HEK293 (cell line): Measurements from ENCODE around the gene BNIPL.

ENCODE experiments used
- CTCF ChIA-PET: fragments of 350-600 bp; formaldehyde crosslinking; extraction: SDS; loops from one replicate; lab custom pipeline; 2021; ENCODE audit warnings: antibody characterized with exemption; lab: Yijun Ruan, JAX
- POLR2A ChIA-PET: fragments of 300-600 bp; formaldehyde crosslinking; extraction: SDS; loops from one replicate; lab custom pipeline; 2020; ENCODE audit warnings: antibody characterized with exemption, inconsistent platforms; lab: Yijun Ruan, JAX
- H3K27ac ChIP-seq: fragments of 200-500 bp; sonication (Bioruptor generic); 2 replicates; pipeline ENCODE4 v1.5.1; 2014; ENCODE audit warnings: low read depth, low read length, control low read depth, inconsistent platforms; ENCODE audit errors: extremely low read depth
- H3K36me3 ChIP-seq, 2 experiments: fragments of 200-500 bp in 1 of 2; sonication (Bioruptor generic) in 1 of 2; 1 replicate in 1 of 2; 2 replicates in 1 of 2; pipeline ENCODE4 v1.5.1; 2014 to 2017; ENCODE audit warnings: inconsistent platforms in 2 of 2, low read length in 2 of 2; ENCODE audit not compliant: control insufficient read depth in 2 of 2, insufficient read depth in 1 of 2
- H3K4me1 ChIP-seq: fragments of 200-500 bp; sonication (Bioruptor generic); 2 replicates; pipeline ENCODE4 v1.5.1; 2014; ENCODE audit warnings: mild to moderate bottlenecking, low read length, inconsistent platforms; ENCODE audit not compliant: control insufficient read depth, insufficient read depth
- H3K4me3 ChIP-seq: 2 replicates; pipeline ENCODE4 v1.5.1; 2011; ENCODE audit warnings: low read depth, mild to moderate bottlenecking, control low read depth, low read length, moderate library complexity
- H3K9me3 ChIP-seq: fragments of 200-500 bp; sonication (Bioruptor generic); 2 replicates; pipeline ENCODE4 v1.5.1; 2014; ENCODE audit warnings: low read depth, low read length, inconsistent platforms; ENCODE audit not compliant: control insufficient read depth, insufficient read depth
- BCL11A ChIP-seq: fragments of 450-650 bp; formaldehyde crosslinking; IDR thresholded peaks from 2 replicates; pipeline ENCODE4 v1.5.1; 2016; ENCODE audit warnings: low read depth, missing biosample characterization, missing genetic modification characterization
- FEZF1 ChIP-seq: fragments of 450-650 bp; formaldehyde crosslinking; IDR thresholded peaks from 2 replicates; pipeline ENCODE4 v1.5.1; 2016; ENCODE audit warnings: missing biosample characterization, missing genetic modification characterization
- GLIS1 ChIP-seq: fragments of 450-650 bp; formaldehyde crosslinking; IDR thresholded peaks from 2 replicates; pipeline ENCODE4 v1.5.1; 2016; ENCODE audit warnings: missing biosample characterization, missing genetic modification characterization
- GLIS2 ChIP-seq: fragments of 450-650 bp; formaldehyde crosslinking; IDR thresholded peaks from 2 replicates; pipeline ENCODE4 v1.5.1; 2016; ENCODE audit warnings: missing biosample characterization, missing genetic modification characterization
- HIC1 ChIP-seq: fragments of 450-650 bp; formaldehyde crosslinking; IDR thresholded peaks from 2 replicates; pipeline ENCODE4 v1.5.1; 2016; ENCODE audit warnings: missing biosample characterization, missing genetic modification characterization
- HOXC10 ChIP-seq: sonication (generic); formaldehyde crosslinking; IDR thresholded peaks from 2 replicates; pipeline ENCODE4 v1.8.1; 2023; ENCODE audit warnings: mild to moderate bottlenecking, missing genetic modification reagents
- IKZF3 ChIP-seq: fragments of 450-650 bp; IDR thresholded peaks from 2 replicates; pipeline ENCODE4 v1.5.0; 2018; ENCODE audit warnings: missing biosample characterization, mild to moderate bottlenecking, missing genetic modification characterization, moderate library complexity
- PRDM10 ChIP-seq: fragments of 450-650 bp; formaldehyde crosslinking; IDR thresholded peaks from 2 replicates; pipeline ENCODE4 v1.5.1; 2016; ENCODE audit warnings: missing biosample characterization, missing genetic modification characterization
- REPIN1 ChIP-seq: fragments of 450-650 bp; formaldehyde crosslinking; IDR thresholded peaks from 2 replicates; pipeline ENCODE4 v1.5.1; 2017; ENCODE audit warnings: missing biosample characterization, missing genetic modification characterization, low read depth
- REST ChIP-seq: fragments of 450-650 bp; formaldehyde crosslinking; IDR thresholded peaks from 2 replicates; pipeline ENCODE4 v1.5.1; 2016; ENCODE audit warnings: missing biosample characterization, missing genetic modification characterization
- YY2 ChIP-seq: fragments of 450-650 bp; formaldehyde crosslinking; IDR thresholded peaks from 2 replicates; pipeline ENCODE4 v1.5.1; 2016; ENCODE audit warnings: missing biosample characterization, missing genetic modification characterization
- ZNF133 ChIP-seq: fragments of 450-650 bp; formaldehyde crosslinking; IDR thresholded peaks from 2 replicates; pipeline ENCODE4 v1.5.1; 2016; ENCODE audit warnings: missing biosample characterization, missing genetic modification characterization
- ZNF155 ChIP-seq: fragments of 450-650 bp; formaldehyde crosslinking; IDR thresholded peaks from 2 replicates; pipeline ENCODE4 v1.5.1; 2016; ENCODE audit warnings: missing biosample characterization, missing genetic modification characterization
- ZNF239 ChIP-seq: fragments of 450-650 bp; formaldehyde crosslinking; IDR thresholded peaks from 2 replicates; pipeline ENCODE4 v1.5.1; 2016; ENCODE audit warnings: missing biosample characterization, missing genetic modification characterization
- ZNF335 ChIP-seq: fragments of 450-650 bp; formaldehyde crosslinking; conservative IDR thresholded peaks from 2 replicates; pipeline ENCODE4 v1.5.1; 2016; ENCODE audit warnings: missing biosample characterization, missing genetic modification characterization
- ZNF394 ChIP-seq: fragments of 450-650 bp; formaldehyde crosslinking; IDR thresholded peaks from 2 replicates; pipeline ENCODE4 v1.5.1; 2016; ENCODE audit warnings: missing biosample characterization, missing genetic modification characterization, mild to moderate bottlenecking, moderate library complexity, borderline replicate concordance
- ZNF510 ChIP-seq: fragments of 450-650 bp; formaldehyde crosslinking; IDR thresholded peaks from 2 replicates; pipeline ENCODE4 v1.5.1; 2018; ENCODE audit warnings: mild to moderate bottlenecking, missing genetic modification characterization, missing biosample characterization; ENCODE audit not compliant: insufficient replicate concordance
- ZNF521 ChIP-seq: fragments of 450-650 bp; formaldehyde crosslinking; IDR thresholded peaks from 2 replicates; pipeline ENCODE4 v1.5.1; 2017; ENCODE audit warnings: missing biosample characterization, mild to moderate bottlenecking, missing genetic modification characterization
- ZNF530 ChIP-seq: fragments of 450-650 bp; formaldehyde crosslinking; IDR thresholded peaks from 2 replicates; pipeline ENCODE4 v1.5.1; 2016; ENCODE audit warnings: low read depth, missing biosample characterization, missing genetic modification characterization
- ZNF549 ChIP-seq: fragments of 450-650 bp; IDR thresholded peaks from 2 replicates; pipeline ENCODE4 v1.5.1; 2018; ENCODE audit warnings: missing biosample characterization, missing genetic modification characterization, mild to moderate bottlenecking, inconsistent platforms, moderate library complexity
- ZNF623 ChIP-seq: fragments of 450-650 bp; formaldehyde crosslinking; IDR thresholded peaks from 2 replicates; pipeline ENCODE4 v1.5.1; 2016; ENCODE audit warnings: missing biosample characterization, missing genetic modification characterization
- ZNF660 ChIP-seq: fragments of 450-650 bp; IDR thresholded peaks from 2 replicates; pipeline ENCODE4 v1.5.1; 2018; ENCODE audit warnings: missing biosample characterization, mild to moderate bottlenecking, missing genetic modification characterization
- ZNF768 ChIP-seq: fragments of 450-650 bp; formaldehyde crosslinking; IDR thresholded peaks from 2 replicates; pipeline ENCODE4 v1.5.1; 2018; ENCODE audit warnings: missing biosample characterization, mild to moderate bottlenecking, missing genetic modification characterization

Gene BNIPL

GRCh38 chr1:151011154-151011850 is 25.1 kb upstream of the BNIPL start:
- H3K9me3 ChIP-seq = no peaks in the 10 kb centered on the region
- CTCF ChIA-PET = interaction anchor here (0.5 to 1.6 kb wide), 5 partner anchors 10 to 793 kb away, joined by 3 to 6 read pairs (median 3); no protein-coding TSS in a partner anchor
- peaks cover 0 to 8% of the 10 kb centered on the region in 2 experiments; a peak in 1 of 3 replicates for H3K36me3 ChIP-seq
- POLR2A ChIA-PET = no interaction called here
- H3K4me3 ChIP-seq = no peak overlapping the region
- TF ChIP-seq HOXC10 (no peak), HIC1 (tag by site-specific recombination) (no peak), ZNF510 (tag by site-specific recombination) (no peak), YY2 (tag by site-specific recombination) (no peak), ZNF335 (0 out of 2 replicates have a peak, but pooled peaks have one; percentile 14)
- TF ChIP-seq, all 188 proteins: peak for 1
- Histone ChIP-seq H3K27ac (no peak overlapping the region), H3K4me1 (0 out of 2 replicates have a peak, but pooled peaks cover 3% of the 10 kb centered on the region)

- peaks cover 0 to 10% of the 10 kb centered on the region in 2 experiments; a peak in 1 of 3 replicates for H3K36me3 ChIP-seq
- H3K9me3 ChIP-seq = no peaks in the 10 kb centered on the region
- CTCF ChIA-PET = interaction anchor here (0.6 kb wide), 1 partner anchor 42 kb away, joined by 4 read pairs; no protein-coding TSS in a partner anchor
- H3K4me1 ChIP-seq = 0 out of 2 replicates have a peak, but pooled peaks cover under 1% of the 10 kb centered on the region
- no peak overlapping the region for H3K4me3 ChIP-seq
- POLR2A ChIA-PET = interaction anchor here (0.7 kb wide), 1 partner anchor 29 kb away, joined by 3 read pairs; no protein-coding TSS in a partner anchor
- H3K27ac ChIP-seq = no peak overlapping the region
- TF ChIP-seq ZNF530 (tag by site-specific recombination) = no peak
- no peak for TF ChIP-seq ZNF239
- no peak for TF ChIP-seq ZNF335
- no peak for TF ChIP-seq GLIS2 (tag by site-specific recombination)
- no peak for TF ChIP-seq BCL11A (tag by site-specific recombination)
- TF ChIP-seq ZNF549 = no peak
- TF ChIP-seq ZNF623 = no peak
- TF ChIP-seq IKZF3 (tag by site-specific recombination) = no peak
- TF ChIP-seq REST (tag by site-specific recombination) = no peak
- TF ChIP-seq GLIS1 = no peak
- TF ChIP-seq ZNF133 (tag by site-specific recombination) = no peak
- peak; percentile 87; the same call in 1 of the 2 replicates for TF ChIP-seq REPIN1 (tag by site-specific recombination)
- no peak; the same call in 1 of the 2 replicates for TF ChIP-seq ZNF394 (tag by site-specific recombination)
- TF ChIP-seq ZNF155 (tag by site-specific recombination) = no peak
- TF ChIP-seq PRDM10 = peak; percentile 93
- TF ChIP-seq FEZF1 (tag by site-specific recombination) = no peak
- no peak for TF ChIP-seq ZNF660
- no peak for TF ChIP-seq ZNF768 (tag by site-specific recombination)
- no peak for TF ChIP-seq ZNF510 (tag by site-specific recombination)
- TF ChIP-seq ZNF521 (tag by site-specific recombination) = no peak
Measured at GRCh38 chr1:151012684-151013471, 23.5 kb upstream of the BNIPL start.
